Erythroblast (primary cell): ENCODE data around the gene C2orf92.

ENCODE experiments used
- GATA1 ChIP-seq: IDR thresholded peaks from 2 replicates; pipeline ENCODE4 v1.6.1; 2011; ENCODE audit warnings: low read depth, mild to moderate bottlenecking, control low read depth, low read length, moderate library complexity
- POLR2A ChIP-seq: IDR thresholded peaks from 2 replicates; pipeline ENCODE4 v1.6.1; 2011; ENCODE audit warnings: mild to moderate bottlenecking, low read length

DNA sequence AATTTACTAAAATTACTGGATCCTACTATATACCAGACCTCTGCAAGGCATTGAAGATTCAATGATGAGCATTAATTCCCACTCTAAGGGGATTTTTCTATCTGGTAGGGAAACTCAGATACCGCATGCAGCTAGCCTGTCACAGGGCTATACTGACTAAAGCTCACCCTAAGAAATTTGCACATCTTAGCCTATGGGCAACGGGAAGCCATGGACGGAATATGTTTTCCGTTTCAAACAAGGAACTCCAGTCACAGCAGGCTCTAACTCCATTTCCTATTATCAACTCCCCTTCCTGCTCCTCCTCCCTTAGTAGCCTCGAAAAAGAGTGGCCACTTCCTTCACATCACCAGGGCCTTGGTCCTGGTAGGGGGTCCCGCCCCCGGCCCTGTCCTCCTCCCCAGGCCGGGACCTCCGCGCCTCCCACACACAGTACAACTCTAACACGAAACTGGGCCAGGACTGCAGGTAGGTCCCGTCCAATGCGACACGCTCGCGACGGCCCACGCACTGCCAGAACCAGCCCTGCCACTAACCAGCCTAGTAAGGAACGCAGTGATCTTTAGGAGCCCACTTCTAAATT is 24.3 kb upstream of the C2orf92 start:
- TF ChIP-seq POLR2A, result no peak
- no peak for TF ChIP-seq GATA1
